ENCODE results near the gene SYAP1.
A peak's percentile ranks its signal among the peaks of the same experiment; 100 is the strongest.
"Not testable (repeated sequence)": the region's sequence is repeated elsewhere in the genome, so short reads cannot be mapped to it uniquely, and the experiment has no call there.

Gene SYAP1

DNA sequence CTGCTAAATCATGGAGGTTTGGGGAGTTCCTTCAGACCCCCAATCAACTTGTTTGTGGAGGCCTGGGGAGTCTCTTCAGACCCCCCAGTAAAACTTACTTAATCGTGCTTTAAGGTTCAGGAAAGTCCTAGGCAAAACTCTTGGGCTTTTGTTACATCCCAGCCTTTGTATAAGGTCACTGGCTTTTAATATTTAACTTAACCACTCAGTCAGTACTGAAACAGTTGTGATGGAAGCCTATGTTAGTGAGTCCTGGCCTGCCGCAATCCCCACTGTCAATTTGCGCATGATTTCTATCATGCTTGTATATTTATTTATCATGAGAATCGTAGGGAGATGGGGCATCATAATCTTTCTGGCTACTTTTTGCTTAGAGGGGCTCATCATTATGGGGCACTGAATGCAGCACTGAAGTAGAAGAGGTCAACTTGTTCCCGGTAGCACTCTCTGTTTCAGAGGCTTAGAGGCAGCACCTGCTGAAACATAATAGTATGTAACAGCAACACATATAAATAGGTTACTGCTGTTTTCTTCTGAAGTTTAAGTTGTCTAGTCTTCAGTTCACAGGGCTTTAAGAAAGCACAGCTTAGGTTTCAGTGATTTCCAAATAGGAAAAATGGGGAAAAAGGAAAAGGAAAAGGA is 7.1 kb downstream of the SYAP1 start:
- DNase-seq, result not testable (repeated sequence)

GRCh38 chrX:16727637-16728036 is 8.2 kb downstream of the SYAP1 start:
- no peak for DNase-seq

GRCh38 chrX:16730450-16730849 is 11.0 kb downstream of the SYAP1 start:
- DNase-seq, result no peak

DNA sequence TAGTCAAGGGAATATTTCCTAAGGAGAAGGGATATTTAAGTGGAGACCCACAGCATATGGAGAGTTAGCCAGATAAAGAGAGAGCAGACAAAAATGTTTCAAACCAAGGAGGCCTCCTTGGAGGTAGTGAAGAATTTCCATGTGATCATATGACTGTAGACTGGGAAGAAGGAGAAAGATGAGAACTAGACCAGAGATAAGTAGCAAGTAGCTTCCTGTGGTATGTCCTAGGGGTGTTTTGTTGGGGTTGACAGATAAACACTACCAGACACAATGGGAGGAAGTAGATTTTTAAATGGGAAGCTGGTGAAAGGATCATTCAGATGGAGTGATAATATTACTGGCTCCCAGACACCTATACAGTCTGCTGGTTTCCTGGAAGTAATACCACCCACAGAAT is 13.6 kb downstream of the SYAP1 start:
- no peak for DNase-seq

- no peak for DNase-seq
These were observed 17.6 kb downstream of the SYAP1 start for GRCh38 chrX:16737024-16737423.

GRCh38 chrX:16739574-16739973 is 20.2 kb downstream of the SYAP1 start:
- DNase-seq, result no peak

GRCh38 chrX:16743604-16744325 is 24.4 kb downstream of the SYAP1 start:
- DNase-seq, result no peak

DNA sequence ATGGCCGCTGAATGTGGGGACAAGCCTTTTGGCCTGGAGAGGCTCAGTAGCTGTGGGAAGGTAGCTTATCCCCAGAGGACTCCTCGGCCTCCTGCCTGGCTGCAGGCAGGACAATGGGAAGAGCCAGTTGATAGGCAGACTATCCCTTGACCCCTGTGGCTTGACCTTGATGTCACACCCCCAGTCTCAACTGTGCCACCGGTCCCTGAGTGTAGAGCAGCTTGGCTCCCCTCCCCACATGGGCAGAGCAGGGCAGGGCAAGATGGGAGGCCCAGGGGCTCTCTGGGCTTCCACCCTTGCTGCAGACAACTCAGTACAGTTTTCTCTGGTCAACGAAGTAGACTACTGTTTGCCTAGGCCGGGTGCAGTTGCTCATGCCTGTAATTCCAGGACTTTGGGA is 25.7 kb downstream of the SYAP1 start:
- no peak for DNase-seq

DNA sequence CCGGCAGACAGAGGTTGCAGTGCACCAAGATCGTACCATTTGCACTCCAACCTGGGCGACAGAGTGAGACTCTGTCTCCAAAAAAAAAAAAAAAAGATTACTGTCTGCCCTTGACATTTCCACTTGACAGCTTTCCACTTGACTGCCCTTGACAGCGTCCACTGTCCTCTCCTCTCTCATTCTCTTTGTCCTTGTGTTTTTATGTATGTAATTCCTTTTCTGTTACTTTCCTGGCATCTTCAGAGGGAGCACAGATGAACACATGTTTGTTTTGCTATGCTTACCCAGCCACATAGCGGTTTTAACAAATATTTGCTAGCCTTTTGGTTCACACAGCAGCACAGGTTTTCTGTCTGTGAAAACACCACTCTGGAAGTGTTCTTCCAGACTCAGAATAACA is 26.2 kb downstream of the SYAP1 start:
- no peak for DNase-seq

DNA sequence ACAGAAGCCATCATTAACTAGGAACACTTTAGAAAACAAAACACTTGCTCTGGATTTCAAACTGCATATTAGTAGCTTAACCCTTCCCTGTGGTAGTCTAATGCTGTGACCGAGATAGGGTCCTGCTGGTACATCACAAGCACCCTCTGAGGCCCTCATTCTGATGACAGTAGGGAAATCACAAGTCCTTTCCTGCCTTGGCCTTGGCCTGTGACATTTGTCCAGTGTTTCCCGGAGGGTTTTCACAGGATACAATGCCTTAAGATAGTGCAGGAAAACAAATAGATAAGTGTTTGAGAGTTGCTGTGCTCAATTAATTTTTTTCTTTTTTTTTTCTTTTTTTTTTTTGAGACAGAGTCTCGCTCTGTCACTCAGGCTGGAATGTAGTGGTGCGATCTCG is 29.0 kb downstream of the SYAP1 start:
- DNase-seq, result no peak

GRCh38 chrX:16750136-16750535 is 30.7 kb downstream of the SYAP1 start:
- DNase-seq, result no peak

GRCh38 chrX:16754019-16754418 is 34.6 kb downstream of the SYAP1 start:
- DNase-seq, result no peak

DNA sequence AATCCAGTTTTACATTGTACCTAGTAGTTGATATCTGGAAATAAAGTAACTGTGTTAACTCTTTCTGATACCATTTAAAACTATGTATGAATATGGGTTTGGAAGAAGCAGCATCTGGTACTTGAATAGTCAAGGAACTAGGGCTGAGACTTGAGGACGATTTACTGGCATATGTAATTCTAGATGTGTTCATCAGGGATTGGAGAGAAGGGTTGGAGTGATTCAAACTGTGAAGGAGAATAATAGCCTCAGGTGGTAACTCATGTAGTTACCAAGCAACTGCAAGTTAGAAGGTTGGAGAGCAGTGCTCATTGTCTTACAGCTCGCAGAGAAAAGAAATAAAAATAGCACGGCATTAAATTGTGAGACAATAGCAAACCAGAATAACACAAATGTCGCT is 37.3 kb downstream of the SYAP1 start:
- DNase-seq, result peak in 1 of 2 experiments; percentile 9

- not testable (repeated sequence) for DNase-seq
These were observed 42.1 kb downstream of the SYAP1 start for GRCh38 chrX:16761500-16761899.

GRCh38 chrX:16762579-16762978 is 43.2 kb downstream of the SYAP1 start:
- no peak for DNase-seq

GRCh38 chrX:16765594-16765993 is 46.2 kb downstream of the SYAP1 start:
- DNase-seq, result no peak

GRCh38 chrX:16770970-16771482 is 51.6 kb downstream of the SYAP1 start:
- no peak for DNase-seq

GRCh38 chrX:16771483-16772398 is 52.3 kb downstream of the SYAP1 start:
- no peak for DNase-seq

DNA sequence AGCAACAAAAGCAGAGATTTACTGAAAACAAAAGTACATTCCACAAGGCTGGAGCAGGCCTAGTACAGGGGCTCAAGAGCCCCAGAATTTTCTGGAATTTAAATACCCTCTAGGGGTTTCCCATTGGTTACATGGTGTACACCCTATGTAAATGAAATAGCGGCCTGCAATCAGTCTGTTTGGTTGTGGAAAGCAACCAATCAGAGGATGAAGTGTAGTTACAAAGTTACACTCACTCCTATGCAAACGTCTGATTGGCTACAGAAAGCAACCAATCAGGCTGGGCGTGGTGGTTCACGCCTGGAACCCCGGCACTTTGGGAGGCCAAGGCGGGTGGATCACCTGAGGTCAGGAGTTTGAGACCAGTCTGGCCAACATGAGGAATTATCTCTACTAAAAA is 53.0 kb downstream of the SYAP1 start:
- DNase-seq, result no peak

GRCh38 chrX:16774746-16775145 is 55.3 kb downstream of the SYAP1 start:
- no peak for DNase-seq

- DNase-seq, result no peak
These were observed 59.1 kb downstream of the SYAP1 start for GRCh38 chrX:16778545-16778944.

DNA sequence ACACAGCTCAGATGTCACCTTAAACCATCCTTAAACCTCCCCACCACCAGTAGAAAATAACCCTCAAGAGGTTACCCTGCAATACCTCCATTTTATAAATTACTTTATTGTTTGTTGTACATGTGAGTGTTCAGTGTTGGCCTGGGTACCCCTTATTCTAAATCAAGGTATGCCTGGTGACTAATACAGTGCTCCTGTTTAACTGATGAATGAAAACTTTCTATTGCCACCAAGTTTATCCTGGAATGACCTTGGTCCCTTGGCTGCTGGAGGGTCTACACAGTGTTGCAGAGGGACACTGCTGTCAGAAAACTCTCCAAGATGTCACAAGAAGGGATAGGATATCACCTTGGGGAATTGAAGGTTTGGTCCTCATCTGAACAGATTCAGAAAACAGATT is 59.6 kb downstream of the SYAP1 start:
- no peak for DNase-seq

DNA sequence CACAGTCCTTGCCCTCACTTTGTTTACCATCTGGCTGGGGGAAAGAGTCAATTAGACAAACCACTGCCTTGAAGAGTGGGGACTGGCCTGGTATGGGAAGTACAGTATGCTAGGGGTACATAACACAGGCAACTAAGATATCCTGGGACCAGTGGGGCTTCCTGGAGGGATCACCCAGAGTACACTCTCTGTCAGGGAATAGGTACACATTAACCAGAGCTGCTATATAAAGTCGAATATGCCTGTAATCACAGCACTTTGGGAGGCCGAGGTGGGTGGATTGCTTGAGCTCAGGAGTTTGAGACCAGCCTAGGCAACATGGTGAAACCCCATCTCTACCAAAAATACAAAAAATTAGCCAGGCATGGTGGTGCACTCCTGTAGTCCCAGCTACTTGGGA is 60.4 kb downstream of the SYAP1 start:
- not testable (repeated sequence) for DNase-seq

- DNase-seq, result no peak
These were observed 64.0 kb downstream of the SYAP1 start for GRCh38 chrX:16783452-16783851.

All from NCI-H524 (cell line).